Neuronal stem cell (in vitro differentiated cells): ENCODE results near the gene EBNA1BP2.

Source experiments
- DNase-seq: peaks from one replicate; pipeline ENCODE4 v3.0.0-alpha.2; 2013; ENCODE audit warnings: low spot score
- H2AFZ ChIP-seq: one replicate; pipeline ENCODE4 v1.6.1; 2013; ENCODE audit warnings: mild to moderate bottlenecking, low read length, inconsistent platforms
- H2AK5ac ChIP-seq: 2 replicates; pipeline ENCODE4 v1.6.1; 2013; ENCODE audit warnings: low read depth, mild to moderate bottlenecking, inconsistent platforms, low read length, moderate library complexity, mixed read lengths
- H2BK120ac ChIP-seq: 2 replicates; pipeline ENCODE4 v1.6.1; 2013; ENCODE audit warnings: low read depth, mild to moderate bottlenecking, inconsistent platforms, low read length, moderate library complexity, mixed read lengths
- H2BK12ac ChIP-seq: one replicate; pipeline ENCODE4 v1.6.1; 2013; ENCODE audit warnings: low read length, inconsistent platforms
- H2BK15ac ChIP-seq: 2 replicates; pipeline ENCODE4 v1.6.1; 2013; ENCODE audit warnings: mild to moderate bottlenecking, low read length, inconsistent platforms, mixed read lengths
- H2BK5ac ChIP-seq: one replicate; pipeline ENCODE4 v1.6.1; 2013; ENCODE audit warnings: inconsistent platforms, mild to moderate bottlenecking, low read length, moderate library complexity
- H3K14ac ChIP-seq: one replicate; pipeline ENCODE4 v1.6.1; 2013; ENCODE audit warnings: low read length, inconsistent platforms
- H3K18ac ChIP-seq: 2 replicates; pipeline ENCODE4 v1.6.1; 2013; ENCODE audit warnings: low read length, inconsistent platforms
- H3K23ac ChIP-seq: 2 replicates; pipeline ENCODE4 v1.6.1; 2013; ENCODE audit warnings: low read depth, mild to moderate bottlenecking, mixed read lengths, low read length, inconsistent platforms; ENCODE audit not compliant: poor library complexity
- H3K27ac ChIP-seq: replicated peaks from 3 replicates; pipeline ENCODE4 v1.5.1; 2013; ENCODE audit warnings: low read length, inconsistent platforms
- H3K27me3 ChIP-seq, 3 experiments: 2 replicates each; pipeline ENCODE4 v1.6.1; 2013; ENCODE audit warnings: low read length in 3 of 3, mild to moderate bottlenecking in 2 of 3, inconsistent platforms in 1 of 3, low read depth in 1 of 3, mixed read lengths in 1 of 3, moderate library complexity in 1 of 3; ENCODE audit not compliant: control insufficient read depth in 3 of 3, insufficient read depth in 3 of 3
- H3K36me3 ChIP-seq, 2 donors: replicated peaks in 1 of 2; 2 replicates each; pipeline ENCODE4 v1.6.1; 2013; ENCODE audit warnings: low read length in 2 of 2; ENCODE audit not compliant: control insufficient read depth in 2 of 2, insufficient read depth in 2 of 2
- H3K4ac ChIP-seq: 2 replicates; pipeline ENCODE4 v1.6.1; 2013; ENCODE audit warnings: inconsistent platforms, mild to moderate bottlenecking, low read length, moderate library complexity
- H3K4me1 ChIP-seq, 2 donors: 1 replicate in 1 of 2; 2 replicates in 1 of 2; pipeline ENCODE4 v1.6.1; 2013; ENCODE audit warnings: low read length in 2 of 2, low read depth in 1 of 2; ENCODE audit not compliant: control insufficient read depth in 2 of 2, insufficient read depth in 1 of 2
- H3K4me2 ChIP-seq: one replicate; pipeline ENCODE4 v1.6.1; 2013; ENCODE audit warnings: mild to moderate bottlenecking, low read length, inconsistent platforms; ENCODE audit not compliant: insufficient read depth, poor library complexity, severe bottlenecking
- H3K4me3 ChIP-seq, 2 donors: 2 replicates each; pipeline ENCODE4 v1.5.1; 2013; ENCODE audit warnings: low read length in 2 of 2, mild to moderate bottlenecking in 2 of 2, inconsistent platforms in 1 of 2, moderate library complexity in 1 of 2
- H3K79me1 ChIP-seq: one replicate; pipeline ENCODE4 v1.6.1; 2013; ENCODE audit warnings: low read depth, mild to moderate bottlenecking, inconsistent platforms, low read length, moderate library complexity
- H3K9ac ChIP-seq: one replicate; pipeline ENCODE4 v1.6.1; 2013; ENCODE audit warnings: mild to moderate bottlenecking, low read depth, low read length, inconsistent platforms; ENCODE audit not compliant: poor library complexity
- H3K9me3 ChIP-seq, 2 donors: replicated peaks in 1 of 2; 2 replicates each; pipeline versions ENCODE3 to v1.6.1; 2013; ENCODE audit warnings: low read length in 2 of 2, mild to moderate bottlenecking in 2 of 2, inconsistent platforms in 1 of 2, low read depth in 1 of 2, mixed read lengths in 1 of 2, moderate library complexity in 1 of 2; ENCODE audit not compliant: control insufficient read depth in 2 of 2, insufficient read depth in 1 of 2
- H4K8ac ChIP-seq: one replicate; pipeline ENCODE4 v1.6.1; 2013; ENCODE audit warnings: low read depth, mild to moderate bottlenecking, inconsistent platforms, low read length, moderate library complexity
- H4K91ac ChIP-seq: one replicate; pipeline ENCODE4 v1.6.1; 2013; ENCODE audit warnings: low read length, low read depth, mild to moderate bottlenecking, inconsistent platforms; ENCODE audit not compliant: poor library complexity
- WGBS, 2 donors: extraction: QIAGEN DNeasy Blood & Tissue Kit; methylation state at CpG; one replicate each; pipeline ENCODE4 v1.1.7; 2013; ENCODE audit warnings: missing lambda C conversion rate in 2 of 2, mixed read lengths in 1 of 2; ENCODE audit not compliant: insufficient read length in 2 of 2, insufficient replicate concordance in 1 of 2; ENCODE audit errors: extremely low coverage in 2 of 2; 5-methylcytosine and 5-hydroxymethylcytosine counted together

Gene EBNA1BP2

GRCh38 chr1:43134640-43135039 lies 37.5 kb downstream of the EBNA1BP2 start:
- H2AFZ ChIP-seq: no peak overlapping the region
- H3K9me3 ChIP-seq: peaks cover 6 to 22% of the 10 kb centered on the region in 2 donors
- H3K36me3 ChIP-seq: peaks cover 0 to 2% of the 10 kb centered on the region in 2 donors
- no peak overlapping the region for H2BK12ac ChIP-seq
- no peak overlapping the region for H3K18ac ChIP-seq
- no peaks in the 10 kb centered on the region for H3K4me1 ChIP-seq
- H4K91ac ChIP-seq: no peak overlapping the region
- no peak overlapping the region for H2AK5ac ChIP-seq
- H3K14ac ChIP-seq: no peak overlapping the region
- H2BK120ac ChIP-seq: no peak overlapping the region
- H3K79me1 ChIP-seq: peaks cover 3% of the 10 kb centered on the region
- H3K9ac ChIP-seq: no peak overlapping the region
- no peak overlapping the region for H3K4me3 ChIP-seq
- no peak overlapping the region for H4K8ac ChIP-seq
- no peak overlapping the region for H3K4me2 ChIP-seq
- no peak for DNase-seq
- H3K23ac ChIP-seq: no peak overlapping the region
- no peaks in the 10 kb centered on the region for H3K27me3 ChIP-seq
- no peak overlapping the region for H3K27ac ChIP-seq
- no peak overlapping the region for H3K4ac ChIP-seq
- no peak overlapping the region for H2BK15ac ChIP-seq
- H2BK5ac ChIP-seq: no peak overlapping the region

DNA sequence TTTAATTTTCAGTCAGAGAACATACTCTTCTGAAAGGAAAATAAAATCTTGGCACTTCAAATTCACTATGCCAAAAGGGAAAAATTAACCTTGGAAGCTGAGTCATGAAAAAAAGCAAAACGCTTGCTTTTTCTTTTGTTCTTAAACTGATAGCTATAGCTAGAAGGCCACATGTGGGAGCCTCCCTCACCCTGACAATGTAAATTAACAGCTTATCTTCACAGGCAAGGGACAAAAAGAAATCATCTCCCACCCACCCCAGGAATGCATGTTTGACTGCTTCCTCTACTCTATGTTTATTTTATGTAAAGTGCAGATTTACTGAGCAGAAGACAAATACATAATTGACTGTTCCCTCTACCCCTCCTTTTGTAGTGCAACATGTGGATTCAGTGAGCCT lies 38.0 kb downstream of the EBNA1BP2 start:
- Histone ChIP-seq H3K18ac (no peak overlapping the region), H2AFZ (no peak overlapping the region), H2AK5ac (no peak overlapping the region), H3K9me3 (peaks cover 6 to 18% of the 10 kb centered on the region in 2 donors), H3K4ac (no peak overlapping the region), H2BK5ac (no peak overlapping the region), H2BK120ac (no peak overlapping the region), H3K23ac (no peak overlapping the region), H3K27ac (no peak overlapping the region), H3K79me1 (peaks cover 3% of the 10 kb centered on the region), H4K91ac (no peak overlapping the region), H3K36me3 (peaks cover 0 to 2% of the 10 kb centered on the region in 2 donors), H3K27me3 (no peaks in the 10 kb centered on the region), H3K4me2 (no peak overlapping the region), H3K14ac (no peak overlapping the region), H2BK12ac (no peak overlapping the region), H3K4me3 (no peak overlapping the region), H2BK15ac (no peak overlapping the region), H3K9ac (no peak overlapping the region), H3K4me1 (no peaks in the 10 kb centered on the region), H4K8ac (no peak overlapping the region)
- no peak for DNase-seq
- WGBS, 2 donors: no CpG with 5 or more reads among the region's 1 CpG

GRCh38 chr1:43129426-43129825 lies 42.7 kb downstream of the EBNA1BP2 start:
- H3K4ac ChIP-seq: no peak overlapping the region
- no peak overlapping the region for H2AFZ ChIP-seq
- WGBS, 2 donors: no CpG with 5 or more reads among the region's 5 CpGs
- H2BK5ac ChIP-seq: no peak overlapping the region
- H3K18ac ChIP-seq: no peak overlapping the region
- peaks cover 4 to 14% of the 10 kb centered on the region in 2 donors for H3K9me3 ChIP-seq
- DNase-seq: no peak
- H3K14ac ChIP-seq: no peak overlapping the region
- no peak overlapping the region for H3K9ac ChIP-seq
- no peak overlapping the region for H3K4me2 ChIP-seq
- H2BK15ac ChIP-seq: no peak overlapping the region
- H3K4me1 ChIP-seq: no peaks in the 10 kb centered on the region
- no peak overlapping the region for H4K8ac ChIP-seq
- H2BK12ac ChIP-seq: no peak overlapping the region
- no peak overlapping the region for H2BK120ac ChIP-seq
- no peak overlapping the region for H3K27ac ChIP-seq
- H3K23ac ChIP-seq: no peak overlapping the region
- no peak overlapping the region for H3K4me3 ChIP-seq
- no peak overlapping the region for H2AK5ac ChIP-seq
- H3K79me1 ChIP-seq: no peaks in the 10 kb centered on the region
- peaks cover 0 to 2% of the 10 kb centered on the region in 2 donors for H3K36me3 ChIP-seq
- no peaks in the 10 kb centered on the region for H3K27me3 ChIP-seq
- no peak overlapping the region for H4K91ac ChIP-seq

DNA sequence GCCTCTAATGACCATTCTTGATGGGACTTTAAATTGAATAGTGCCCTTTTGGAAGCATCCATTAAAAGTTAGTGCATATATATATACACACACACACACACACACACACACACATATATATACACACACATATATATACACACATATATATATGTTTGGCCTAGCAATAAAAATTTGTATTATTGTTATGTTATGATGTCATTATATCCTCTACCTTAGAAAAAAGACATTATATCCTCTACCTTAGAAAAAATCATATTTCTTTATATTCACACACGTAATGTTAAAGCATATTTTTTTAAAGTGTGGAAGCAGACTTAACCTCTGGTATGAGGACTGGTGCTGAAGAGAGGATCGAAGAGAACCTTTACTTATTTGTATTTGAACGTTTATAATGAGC lies 43.3 kb downstream of the EBNA1BP2 start:
- no peak overlapping the region for H4K91ac ChIP-seq
- H3K23ac ChIP-seq: no peak overlapping the region
- H3K9ac ChIP-seq: no peak overlapping the region
- no peak overlapping the region for H3K14ac ChIP-seq
- H4K8ac ChIP-seq: no peak overlapping the region
- H3K9me3 ChIP-seq: peaks cover 4 to 11% of the 10 kb centered on the region in 2 donors
- H3K27ac ChIP-seq: no peak overlapping the region
- H2AK5ac ChIP-seq: no peak overlapping the region
- DNase-seq: no peak
- H3K27me3 ChIP-seq: no peaks in the 10 kb centered on the region
- no peak overlapping the region for H3K4me3 ChIP-seq
- H2BK15ac ChIP-seq: no peak overlapping the region
- H3K79me1 ChIP-seq: no peaks in the 10 kb centered on the region
- no peak overlapping the region for H2BK5ac ChIP-seq
- no peak overlapping the region for H3K4me2 ChIP-seq
- H2BK120ac ChIP-seq: no peak overlapping the region
- H3K4me1 ChIP-seq: no peaks in the 10 kb centered on the region
- H3K4ac ChIP-seq: no peak overlapping the region
- no peak overlapping the region for H2AFZ ChIP-seq
- WGBS, 2 donors: no CpG with 5 or more reads among the region's 3 CpGs
- H3K18ac ChIP-seq: no peak overlapping the region
- H2BK12ac ChIP-seq: no peak overlapping the region
- H3K36me3 ChIP-seq: peaks cover 0 to 2% of the 10 kb centered on the region in 2 donors
